ENCODE data around the gene DNAI1.

- no peak for TF ChIP-seq CTCF (IDR thresholded peaks at IDR 0.05 in 4 of 5, conservative IDR thresholded peaks at IDR 0.05 in 1 of 5)
- no peak for TF ChIP-seq POLR2A (IDR thresholded peaks at IDR 0.05)
These were observed 92.2 kb downstream of the DNAI1 start for GRCh38 chr9:34550681-34551270.
